Mucosa of descending colon (tissue), 3 donors: ENCODE data around the gene SLC35B4. TPM values are rescaled to one million over a fixed set of nuclear protein-coding genes. Genes with fewer than 3 reads are reported as not detected.

Source experiments
- ATAC-seq: fragments of 200-7000 bp; cut with Tn5 transposase; one replicate; pipeline ENCODE4 v1.9.1; 2020; ENCODE audit warnings: mild to moderate bottlenecking, moderate library complexity
- DNase-seq, 3 donors: peaks; one replicate each; pipeline ENCODE4 v3.0.0-alpha.2; 2020
- H3K36me3 ChIP-seq: fragments of 200-600 bp; one replicate; pipeline ENCODE4 v1.8.0; 2021; ENCODE audit warnings: low read depth, mild to moderate bottlenecking
- H3K4me1 ChIP-seq: fragments of 200-600 bp; one replicate; pipeline ENCODE4 v1.8.0; 2021; ENCODE audit warnings: low read depth, mild to moderate bottlenecking
- H3K4me3 ChIP-seq: fragments of 200-600 bp; one replicate; pipeline ENCODE4 v1.8.0; 2021; ENCODE audit warnings: mild to moderate bottlenecking
- H3K9me3 ChIP-seq: fragments of 200-600 bp; one replicate; pipeline ENCODE4 v1.8.0; 2021; ENCODE audit warnings: mild to moderate bottlenecking
- CTCF ChIP-seq: fragments of 200-600 bp; IDR thresholded peaks from one replicate; pipeline ENCODE4 v1.8.0; 2022; ENCODE audit warnings: antibody characterized with exemption, mild to moderate bottlenecking
- intact Hi-C, 2 donors: fragments of 100-400 bp; cut with DNase I in 1 of 2; cut with micrococcal nuclease in 1 of 2; formaldehyde crosslinking; loops; one replicate each; pipeline versions ENCODE4 v1.11.0 to v1.11.1; 2022; cut with DNase I, micrococcal nuclease
- total RNA-seq, 3 donors: library from RNA; stranded (reverse); fragmentation: NEBNext Ultra II Directional in 2 of 3; extraction: Animal tissue kit (Norgen Biotek cat#: 25700) in 2 of 3; gene quantifications; one replicate each; pipeline versions ENCODE4 v1.2.1 to v1.2.4, GENCODE V29; 2021 to 2023
- donor health status: DM: no; HTN: no; CAD: no; lungs with moderate emphysema.
- donor health status: DM: no; HTN: no; CAD: no.
- donor health status: DM: no; HTN: yes; CAD: no.

Gene SLC35B4
- total RNA-seq, 3 donors from 2014 or later: 6.1 to 14.1 (median 9.0) TPM

- no peaks in the 10 kb centered on the region for H3K36me3 ChIP-seq
- intact Hi-C loops: no loop called here
- H3K4me3 ChIP-seq: no peak overlapping the region
- H3K4me1 ChIP-seq: peaks cover 13% of the 10 kb centered on the region
- H3K9me3 ChIP-seq: no peaks in the 10 kb centered on the region
- TF ChIP-seq CTCF: no peak
- DNase-seq (peak in 1 of 3 donors; percentile 17), ATAC-seq (peak; percentile 12)
Measured at GRCh38 chr7:134353411-134353810, 36.7 kb upstream of the SLC35B4 start.

- ATAC-seq (no peak), DNase-seq (no peak)
- Histone ChIP-seq H3K36me3 (no peaks in the 10 kb centered on the region), H3K4me1 (peaks cover 12% of the 10 kb centered on the region), H3K4me3 (no peak overlapping the region), H3K9me3 (no peaks in the 10 kb centered on the region)
- no peak for TF ChIP-seq CTCF
- intact Hi-C loops: no loop called here
Measured at GRCh38 chr7:134351424-134351823, 34.7 kb upstream of the SLC35B4 start.

GRCh38 chr7:134350709-134351108, 34.0 kb upstream of the SLC35B4 start:
- Histone ChIP-seq H3K36me3 (no peaks in the 10 kb centered on the region), H3K9me3 (no peaks in the 10 kb centered on the region), H3K4me1 (peaks cover 6% of the 10 kb centered on the region), H3K4me3 (no peak overlapping the region)
- intact Hi-C loops: no loop called here
- DNase-seq: no peak
- no peak for ATAC-seq
- no peak for TF ChIP-seq CTCF

- intact Hi-C loops: no loop called here
- no peak for ATAC-seq
- TF ChIP-seq CTCF: no peak
- Histone ChIP-seq H3K4me3 (no peak overlapping the region), H3K36me3 (no peaks in the 10 kb centered on the region), H3K4me1 (no peaks in the 10 kb centered on the region), H3K9me3 (no peaks in the 10 kb centered on the region)
- DNase-seq: no peak
Measured at GRCh38 chr7:134347567-134347966, 30.8 kb upstream of the SLC35B4 start.

- DNase-seq (no peak), ATAC-seq (no peak)
- H3K36me3 ChIP-seq: no peaks in the 10 kb centered on the region
- H3K9me3 ChIP-seq: no peaks in the 10 kb centered on the region
- H3K4me1 ChIP-seq: no peaks in the 10 kb centered on the region
- no peak overlapping the region for H3K4me3 ChIP-seq
- no peak for TF ChIP-seq CTCF
- intact Hi-C loops: no loop called here
Measured at GRCh38 chr7:134343796-134344195, 27.1 kb upstream of the SLC35B4 start.

GRCh38 chr7:134343136-134343535, 26.4 kb upstream of the SLC35B4 start:
- ATAC-seq (no peak), DNase-seq (no peak)
- TF ChIP-seq CTCF: no peak
- Histone ChIP-seq H3K36me3 (no peaks in the 10 kb centered on the region), H3K9me3 (no peaks in the 10 kb centered on the region), H3K4me1 (no peaks in the 10 kb centered on the region), H3K4me3 (no peak overlapping the region)
- intact Hi-C loops: no loop called here
